CD4-positive, alpha-beta T cell treated with Interleukin-15 for 1 hour (primary cell): ENCODE measurements around the gene GRK5.
"Not testable (repeated sequence)": the region's sequence is repeated elsewhere in the genome, so short reads cannot be mapped to it uniquely, and the experiment has no call there.

Source experiments
- DNase-seq: peaks from one replicate; pipeline ENCODE4 v3.0.0-alpha.2; 2020

The GRK5 gene

DNA sequence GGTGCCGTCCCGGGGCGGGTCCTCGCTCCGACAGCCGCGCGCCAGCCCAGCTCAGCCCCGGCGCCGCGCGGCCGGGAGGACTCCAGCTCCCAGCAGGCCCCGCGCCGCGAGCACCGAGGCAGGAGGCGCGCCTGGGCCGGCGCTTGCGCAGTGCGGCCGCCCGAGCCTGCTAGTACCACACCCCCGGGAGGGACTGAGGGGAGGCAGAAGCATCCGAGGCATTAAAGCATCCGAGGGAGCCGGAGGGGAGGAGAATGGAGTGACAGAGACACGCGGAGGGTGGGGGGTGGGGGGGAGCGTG is at the start of gene GRK5:
GRK5 (plus strand) TSS at position 206 of the 301 bp plus-strand sequence. CDS start 347 bp downstream, outside the sequence.
- DNase-seq: peak; percentile 99

DNA sequence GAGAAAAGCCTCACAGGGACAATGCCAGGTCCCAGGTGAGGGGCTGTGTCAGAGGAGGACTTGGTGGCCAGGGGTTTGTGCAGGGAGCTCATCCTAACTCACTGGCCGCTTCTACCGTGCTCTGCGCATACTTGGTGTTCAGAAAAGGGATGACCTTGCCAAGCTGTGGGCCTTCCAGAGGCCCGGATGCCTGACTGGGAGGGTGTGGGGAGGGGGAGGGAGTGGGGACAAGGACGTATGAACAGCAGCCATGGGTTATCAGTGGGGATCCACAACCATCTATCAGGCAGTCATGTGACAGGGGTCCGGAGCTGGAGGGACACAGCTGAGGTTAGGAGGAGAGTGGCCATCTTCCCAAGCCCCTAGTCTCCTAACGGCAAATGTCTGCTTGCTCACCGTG is 48.0 kb upstream of the GRK5 start:
- no peak for DNase-seq

DNA sequence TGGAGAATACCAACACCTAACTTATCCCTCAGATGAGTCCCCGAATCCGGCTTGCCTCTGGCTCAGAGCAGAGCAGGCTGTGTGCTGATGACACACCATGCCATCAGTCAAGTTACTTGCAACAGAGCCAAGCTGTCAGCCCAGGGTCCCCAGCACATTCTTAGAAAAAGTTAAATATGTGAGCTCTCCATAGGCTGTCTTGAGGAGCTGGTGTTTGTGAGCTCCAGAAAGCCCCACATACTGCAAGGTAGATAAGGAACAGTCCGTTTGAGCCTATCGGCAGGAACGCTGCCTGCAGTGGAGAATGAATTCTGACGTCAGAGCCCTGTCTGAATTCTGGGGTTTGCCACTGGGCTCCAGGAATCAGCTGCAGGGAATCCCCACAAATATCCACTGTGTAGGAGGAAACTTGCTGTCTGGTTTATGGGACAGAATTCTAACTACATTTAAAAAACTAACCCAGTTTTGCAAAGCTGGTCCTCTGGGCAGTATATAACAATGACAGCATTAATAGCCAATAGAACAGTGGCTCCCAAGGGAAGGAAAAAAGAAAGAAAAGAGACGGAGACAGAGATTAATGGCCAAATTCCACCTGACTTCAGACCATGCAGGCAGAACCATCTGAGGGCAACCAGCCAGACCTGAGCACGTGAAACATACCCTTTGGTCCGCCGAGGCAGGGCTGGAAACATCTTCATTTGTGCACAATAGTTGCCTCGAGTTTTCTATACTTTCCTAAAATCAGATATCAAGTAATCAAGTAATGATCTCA is 45.5 kb upstream of the GRK5 start:
- DNase-seq: no peak

DNA sequence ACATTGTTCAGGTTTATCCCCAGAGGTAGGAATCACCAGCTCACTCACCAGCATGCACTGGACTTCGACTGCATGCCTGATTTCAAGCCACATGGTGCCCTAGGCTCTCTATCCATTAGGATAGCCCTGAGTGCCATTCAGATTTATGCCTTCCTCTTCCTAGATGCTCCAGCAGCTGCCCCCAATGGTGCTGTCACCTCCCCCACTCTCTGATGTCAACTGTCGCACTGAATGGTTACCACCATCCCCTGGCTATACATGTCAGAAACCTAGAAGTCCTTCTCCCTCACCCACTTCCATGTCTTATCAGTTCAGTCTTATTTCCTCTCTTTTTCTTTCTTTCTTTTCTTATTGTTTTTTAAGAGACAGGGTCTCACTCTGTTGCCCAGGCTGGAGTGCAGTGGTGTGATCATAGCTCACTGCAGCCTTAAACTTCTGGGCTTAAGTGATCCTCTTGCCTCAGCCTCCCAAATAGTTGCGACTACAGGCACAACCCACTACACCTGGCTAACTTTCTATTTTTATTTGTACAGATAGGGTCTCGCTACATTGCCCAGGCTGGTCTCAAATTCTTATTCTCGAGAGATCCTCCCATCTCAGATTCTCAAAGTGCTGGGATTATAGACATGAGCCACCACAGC is 44.8 kb upstream of the GRK5 start:
- DNase-seq: no peak

DNA sequence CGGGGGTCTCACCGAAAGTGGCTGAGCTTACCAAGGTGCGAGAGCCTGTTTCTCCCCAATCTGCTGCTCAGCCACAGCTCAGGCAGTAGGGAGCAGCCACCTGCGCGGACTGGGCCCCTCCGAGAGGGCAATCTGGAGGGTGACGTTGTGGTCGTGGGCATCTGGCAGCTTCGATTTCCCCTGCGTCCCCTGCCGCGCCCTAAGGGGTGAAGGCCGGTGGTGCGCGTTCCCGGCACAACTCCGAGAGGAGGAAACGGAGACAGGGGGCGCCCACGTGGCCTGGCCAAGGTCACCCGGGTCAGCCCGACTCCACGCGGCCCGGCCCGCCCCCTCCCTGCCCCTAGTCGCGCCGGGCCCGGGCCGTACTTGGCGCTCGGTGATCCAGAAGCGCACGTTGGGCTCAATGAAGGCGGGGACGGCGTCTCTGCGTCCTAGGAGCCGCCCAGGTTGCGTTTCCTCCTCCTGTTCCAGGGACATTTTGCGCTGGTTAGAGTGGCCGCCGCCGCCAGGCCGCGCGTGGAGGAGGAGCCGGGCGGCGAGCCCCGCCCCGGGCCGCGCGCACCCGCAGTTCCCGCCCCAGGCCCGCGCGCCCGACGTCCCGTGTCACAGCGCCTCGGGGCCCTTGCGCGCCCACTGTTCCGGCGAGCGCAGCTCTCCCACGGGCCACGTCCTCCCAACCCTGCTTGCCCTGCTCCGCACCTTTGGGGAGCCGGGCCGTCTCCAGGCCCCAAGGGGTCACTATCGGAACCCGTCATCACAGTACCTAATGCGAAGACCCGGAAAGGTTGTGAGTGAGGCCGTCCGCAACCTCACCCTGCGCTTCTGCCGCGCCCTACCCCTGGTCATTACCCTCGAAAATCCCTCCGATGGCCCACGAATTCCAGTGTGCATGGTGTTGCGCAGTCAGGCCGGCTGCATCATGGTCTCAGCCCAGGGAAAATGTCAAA is 41.9 kb upstream of the GRK5 start, which contains the start of gene SFXN4:
SFXN4 (minus strand) TSS at position 544 of the 947 bp plus-strand sequence; CDS start at position 477, 67 bp downstream.
- DNase-seq: peak; percentile 74

DNA sequence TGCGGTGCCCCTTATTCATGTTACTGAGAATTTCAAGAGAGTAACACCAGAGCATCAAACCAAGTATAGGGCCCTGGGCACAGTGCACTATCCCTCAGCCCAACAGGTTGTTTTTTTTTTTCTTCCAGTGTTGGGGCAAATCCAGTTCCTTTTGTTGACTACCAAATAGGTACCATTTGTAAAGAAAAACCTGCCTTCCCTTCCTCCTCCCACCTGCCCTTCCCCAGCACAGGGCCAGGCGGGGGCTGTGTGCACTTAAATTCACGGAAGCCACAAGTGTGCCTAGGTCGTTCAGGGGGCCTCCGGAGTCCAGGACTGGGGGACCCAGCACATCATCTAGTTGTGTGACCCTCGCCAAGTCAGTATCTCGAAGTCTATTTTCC is 41.3 kb upstream of the GRK5 start:
- DNase-seq: no peak

DNA sequence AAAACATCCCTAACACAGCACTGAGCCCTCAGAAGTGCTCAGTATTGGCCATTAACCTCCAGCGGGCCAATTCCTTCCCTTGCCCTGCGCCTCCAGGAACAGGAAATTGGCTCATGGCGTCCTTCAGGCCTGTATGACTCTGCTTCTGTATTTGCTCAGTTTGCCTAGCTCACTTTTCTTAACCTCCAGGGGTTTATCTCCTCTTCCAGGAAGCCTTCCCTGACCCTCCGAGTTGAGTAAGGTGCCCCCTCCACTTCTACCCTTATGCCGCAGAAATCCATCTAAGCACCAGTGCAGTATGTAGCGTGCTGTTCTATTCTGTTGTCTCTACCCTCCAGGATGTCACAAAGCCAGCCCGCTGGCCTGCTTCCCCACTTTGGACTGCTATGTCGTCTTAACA is 40.8 kb upstream of the GRK5 start:
- no peak for DNase-seq

DNA sequence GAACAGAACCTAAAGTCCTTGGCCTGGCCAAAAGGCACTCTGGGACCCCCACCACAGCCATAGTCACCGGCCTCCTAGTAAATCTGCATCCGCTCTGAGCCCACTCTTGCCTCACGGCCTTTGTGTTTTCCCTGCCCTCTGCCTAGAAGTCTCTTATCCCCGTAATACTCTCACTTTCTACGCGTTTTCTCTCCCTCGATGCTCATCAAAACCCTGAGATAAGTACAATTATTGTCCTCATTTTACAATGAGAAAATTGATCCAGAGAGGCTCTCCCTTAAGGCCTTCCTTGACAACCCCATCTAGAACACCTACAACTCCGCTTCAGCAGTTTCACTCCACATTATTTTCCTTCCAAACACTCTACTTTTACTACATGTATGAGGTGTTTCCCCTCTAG is 40.3 kb upstream of the GRK5 start:
- DNase-seq: no peak

DNA sequence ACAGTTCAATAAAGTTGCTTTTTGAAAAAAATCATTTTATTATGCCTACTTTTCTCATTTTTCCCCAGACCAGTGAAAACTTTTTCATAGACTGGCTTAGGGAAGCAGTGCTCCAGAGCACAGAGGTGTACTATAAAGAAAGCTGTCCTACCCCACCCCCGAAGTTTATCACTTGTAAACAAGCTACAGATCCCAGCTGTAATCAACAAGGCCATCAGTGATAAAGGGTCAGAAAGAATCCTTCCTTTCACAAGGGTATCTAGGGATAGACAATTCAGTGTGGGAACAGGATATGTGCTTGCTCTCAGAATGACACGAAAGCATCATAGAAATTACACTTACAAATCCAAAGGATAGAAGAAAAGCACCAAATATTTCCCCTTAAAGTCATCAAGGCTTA is 33.3 kb upstream of the GRK5 start:
- no peak for DNase-seq

DNA sequence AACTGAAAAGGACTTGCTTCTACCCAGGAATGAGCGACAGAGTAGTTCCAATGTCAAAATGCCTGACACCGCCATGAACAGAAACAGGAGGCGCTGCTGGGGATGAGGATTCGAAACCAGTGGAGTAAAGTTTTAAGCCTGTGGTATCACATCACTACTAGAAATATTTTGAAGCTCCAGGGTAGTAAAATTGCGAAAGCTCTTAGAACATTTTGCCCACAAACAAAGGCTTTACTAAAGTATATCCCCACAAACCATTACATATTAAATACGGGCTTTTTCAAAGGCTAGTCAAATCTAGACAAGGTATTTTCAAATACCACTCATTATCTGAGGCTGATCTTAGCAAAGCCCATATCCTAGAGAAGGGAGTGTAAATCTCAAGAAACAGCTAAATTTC is 31.2 kb upstream of the GRK5 start:
- no peak for DNase-seq

DNA sequence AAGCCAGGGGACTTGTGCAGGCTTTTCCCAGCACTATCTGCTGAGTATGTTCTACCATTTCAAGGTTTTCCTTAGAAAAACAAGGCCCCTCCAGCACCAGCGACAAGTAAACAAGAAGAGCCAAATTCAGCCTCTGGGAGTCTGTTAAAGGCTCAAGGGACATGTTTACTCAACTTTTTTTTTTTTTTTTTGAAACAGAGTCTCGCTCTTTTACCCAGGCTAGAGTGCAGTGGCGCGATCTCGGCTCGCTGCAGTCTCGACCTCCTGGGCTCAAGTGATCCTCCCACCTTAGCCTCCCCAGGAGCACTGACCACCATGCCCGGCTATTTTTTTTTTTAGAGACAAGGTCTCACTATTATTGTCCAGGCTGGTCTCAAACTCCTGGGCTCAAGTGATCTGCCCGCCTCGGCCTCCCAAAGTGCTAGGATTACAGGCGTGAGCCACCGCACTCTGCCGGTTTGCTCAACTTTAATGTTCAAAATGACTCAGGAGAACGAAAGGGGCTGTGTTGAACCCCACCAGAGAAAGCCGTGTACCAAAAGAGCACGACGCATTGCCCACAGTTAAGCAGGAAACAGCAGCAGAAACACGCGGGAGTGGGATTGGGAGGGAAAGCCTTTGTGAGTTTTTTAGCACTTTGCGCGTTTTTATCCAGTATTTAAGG is 29.5 kb upstream of the GRK5 start:
- no peak for DNase-seq

DNA sequence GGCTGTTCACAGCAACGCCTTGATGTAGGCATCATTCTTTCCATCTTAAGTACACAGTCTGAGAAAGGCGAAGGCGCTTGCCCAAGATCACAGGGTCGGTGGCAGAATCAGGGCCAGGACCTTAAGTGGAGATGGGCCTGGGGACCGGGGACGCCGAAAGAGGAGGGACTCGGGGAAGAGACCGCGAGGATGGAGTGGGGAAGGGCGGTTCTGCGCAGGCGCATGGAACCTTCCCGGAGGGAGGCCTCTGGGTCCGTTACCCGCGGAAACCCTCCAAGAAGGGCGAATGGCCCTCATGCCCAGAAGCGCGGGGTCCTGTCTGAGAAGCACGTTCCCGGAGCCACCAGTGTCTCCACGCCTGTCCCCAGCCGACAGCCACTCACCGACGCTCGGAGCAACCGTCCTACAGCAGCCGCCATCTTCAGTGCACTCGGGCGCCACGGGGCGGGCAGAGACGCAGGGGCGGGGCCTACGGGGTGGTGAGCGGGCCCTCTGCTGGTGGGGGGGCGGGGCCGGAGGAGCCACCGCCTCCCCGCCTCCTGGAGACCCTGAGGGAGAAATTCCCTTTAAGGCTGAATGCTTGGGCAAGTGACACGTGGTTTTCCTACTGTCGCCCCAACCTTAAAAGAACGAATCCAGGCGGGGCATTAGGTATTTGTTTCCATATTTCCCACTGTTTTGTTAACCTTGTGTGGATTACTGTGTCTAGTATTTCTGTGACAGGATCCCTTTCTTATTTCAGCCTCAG is 28.8 kb upstream of the GRK5 start, which contains the start of gene PRDX3:
PRDX3 (minus strand) TSS at position 441 of the 748 bp plus-strand sequence; CDS start at position 419, 22 bp downstream.
- peak; percentile 89 for DNase-seq

DNA sequence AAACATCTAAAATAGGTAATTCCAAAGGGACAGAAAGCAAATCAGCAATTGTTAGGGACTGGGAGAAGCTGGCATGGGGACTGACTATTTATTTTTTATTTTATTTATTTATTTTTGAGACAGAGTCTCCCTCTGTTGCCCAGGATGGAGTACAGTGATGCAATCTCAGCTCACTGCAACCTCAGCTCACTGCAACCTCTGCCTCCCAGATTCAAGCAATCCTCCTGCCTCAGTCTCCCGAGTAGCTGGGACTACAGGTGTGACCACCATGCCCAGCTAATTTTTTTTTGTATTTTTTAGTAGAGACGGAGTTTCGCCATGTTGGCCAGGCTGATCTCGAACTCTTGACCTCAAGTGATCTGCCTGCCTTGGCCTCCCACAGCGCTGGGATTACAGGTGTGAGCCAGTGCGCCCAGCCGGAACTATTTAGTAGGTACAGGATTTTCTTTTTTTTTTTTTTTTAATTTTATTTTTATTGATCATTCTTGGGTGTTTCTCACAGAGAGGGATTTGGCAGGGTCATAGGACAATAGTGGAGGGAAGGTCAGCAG is 26.4 kb upstream of the GRK5 start:
- DNase-seq: not testable (repeated sequence)

DNA sequence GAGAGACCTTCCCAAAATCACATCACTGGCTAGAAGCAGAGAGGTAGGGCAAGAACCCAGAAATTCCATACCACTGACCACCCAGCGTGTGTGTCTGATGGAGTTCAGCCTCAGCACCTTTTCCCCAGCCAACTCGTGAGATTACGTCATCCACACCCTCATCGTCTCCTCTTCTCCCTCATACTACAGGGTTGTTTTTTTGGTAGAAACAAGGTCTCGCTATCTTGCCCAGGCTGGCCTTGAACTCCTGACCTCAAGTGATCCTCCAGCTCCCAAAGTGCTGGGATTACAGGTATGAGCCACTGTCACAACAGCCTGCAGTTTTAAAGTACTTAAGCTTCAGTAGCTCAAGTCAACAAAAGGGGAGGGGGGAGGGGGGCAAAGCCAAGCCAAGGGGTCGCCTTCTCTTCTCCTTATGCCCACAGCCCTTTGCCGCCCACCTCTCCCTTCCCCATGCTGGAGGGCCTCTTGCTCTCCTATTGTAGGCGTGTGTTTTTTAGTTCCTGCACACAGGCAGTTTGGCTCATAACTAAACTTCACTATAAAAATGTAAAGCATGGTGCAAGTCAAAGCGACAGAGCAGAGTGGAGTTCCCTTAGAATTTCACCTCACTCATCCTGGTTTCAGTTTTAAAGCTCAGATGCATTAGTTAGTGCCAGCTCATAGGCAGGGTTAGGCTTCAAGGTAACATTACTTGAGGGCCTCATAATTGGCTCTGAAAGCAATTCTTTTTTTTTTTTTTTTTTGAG is 23.5 kb upstream of the GRK5 start:
- DNase-seq: no peak

DNA sequence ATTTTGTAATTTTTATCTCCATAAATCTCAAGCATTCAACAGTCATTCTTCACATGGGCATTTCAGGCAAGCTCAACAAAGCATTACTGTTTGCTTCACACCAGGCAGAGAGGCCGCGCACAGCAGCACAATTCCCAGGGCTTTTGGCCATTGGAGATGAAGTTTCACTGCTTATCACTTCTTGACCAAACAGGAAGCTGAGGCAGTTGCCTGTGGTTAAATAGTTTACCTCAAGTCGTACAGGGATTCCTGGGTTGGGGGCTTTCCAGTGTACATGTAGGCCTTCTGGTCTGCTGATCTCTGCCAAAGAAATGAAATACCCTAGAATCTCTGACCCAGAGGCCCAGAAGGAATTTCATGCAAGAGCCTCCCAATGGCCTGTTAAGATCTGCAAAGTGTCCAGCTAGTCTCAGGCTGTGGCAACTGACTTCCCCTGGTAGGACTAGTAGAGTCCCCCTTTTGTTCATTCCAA is 17.5 kb upstream of the GRK5 start:
- DNase-seq: no peak

DNA sequence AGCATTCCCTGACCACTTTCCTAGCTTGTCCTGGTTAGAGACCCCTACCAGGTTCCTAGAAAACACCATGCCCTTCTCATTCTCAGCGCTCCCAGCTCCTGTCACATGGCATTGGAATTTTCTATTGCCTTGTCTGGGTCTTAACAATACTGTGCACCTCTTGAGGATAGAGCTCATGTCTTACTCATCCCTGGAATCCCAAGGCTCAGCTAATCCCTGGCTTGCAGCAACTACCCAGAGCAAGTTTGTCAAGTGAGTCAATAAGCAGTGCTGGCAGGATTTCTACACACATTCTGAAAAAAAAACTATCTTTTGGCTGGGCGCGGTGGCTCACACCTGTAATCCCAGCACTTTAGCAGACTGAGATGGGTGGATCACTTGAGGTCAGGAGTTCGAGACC is 17.0 kb upstream of the GRK5 start:
- no peak for DNase-seq

DNA sequence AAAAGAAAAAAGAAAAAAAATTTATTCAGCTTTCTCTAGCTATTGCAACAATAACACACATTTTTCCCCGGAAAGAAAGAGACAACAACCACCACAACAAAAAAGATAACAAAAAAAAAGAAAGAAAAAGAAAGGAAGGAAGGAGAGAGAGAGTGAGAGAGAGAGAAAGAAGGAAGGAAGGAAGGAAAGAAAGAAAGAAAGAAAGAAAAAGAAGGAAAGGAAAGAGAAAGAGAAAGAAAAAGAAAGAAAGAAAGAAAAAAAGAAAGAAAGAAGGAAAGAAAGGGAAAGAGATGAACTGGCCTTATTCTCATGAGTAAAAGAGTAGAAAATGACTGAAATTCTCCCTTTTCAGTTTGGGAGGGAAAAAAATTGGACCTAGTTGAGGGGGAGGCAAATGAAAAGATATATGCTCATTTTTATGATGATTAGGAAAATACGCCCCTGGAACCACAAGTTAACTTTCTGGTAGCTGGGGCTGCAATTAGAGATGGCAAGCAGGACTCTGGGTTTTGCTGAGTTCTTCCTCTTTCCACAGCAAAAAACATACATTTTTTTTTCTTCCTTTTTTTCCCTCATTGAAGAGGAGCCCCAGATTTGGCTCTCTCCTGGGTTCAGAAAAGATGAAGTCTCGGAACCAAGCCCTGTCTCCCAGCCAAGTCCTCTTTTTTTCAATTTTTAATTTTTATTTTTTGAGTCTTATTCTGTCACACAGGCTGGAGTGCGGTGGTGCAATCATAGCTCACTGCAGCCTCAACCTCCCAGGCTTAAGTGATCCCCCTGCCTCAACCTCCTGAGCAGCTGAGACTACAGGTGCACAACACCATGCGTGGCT is 16.2 kb upstream of the GRK5 start:
- DNase-seq: no peak

DNA sequence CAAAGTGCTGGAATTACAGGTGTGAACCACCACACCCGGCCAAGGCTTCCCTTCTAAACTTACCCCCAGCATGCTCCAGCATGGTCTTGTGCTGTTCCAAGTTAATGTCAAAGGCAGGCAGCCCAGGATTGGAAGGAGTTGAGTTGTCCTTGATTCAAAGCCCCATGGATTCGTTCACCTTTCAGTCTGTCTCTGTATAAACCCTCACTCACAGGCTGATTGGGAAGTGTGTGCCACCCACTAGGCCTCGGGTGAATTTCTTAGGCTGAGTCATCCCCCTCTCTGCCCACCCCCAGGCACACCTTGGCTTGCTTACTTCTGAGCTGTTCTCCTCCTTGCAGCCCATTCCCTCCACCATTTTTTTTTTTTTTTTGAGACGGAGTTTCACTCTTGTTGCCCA is 15.5 kb upstream of the GRK5 start:
- DNase-seq: no peak

DNA sequence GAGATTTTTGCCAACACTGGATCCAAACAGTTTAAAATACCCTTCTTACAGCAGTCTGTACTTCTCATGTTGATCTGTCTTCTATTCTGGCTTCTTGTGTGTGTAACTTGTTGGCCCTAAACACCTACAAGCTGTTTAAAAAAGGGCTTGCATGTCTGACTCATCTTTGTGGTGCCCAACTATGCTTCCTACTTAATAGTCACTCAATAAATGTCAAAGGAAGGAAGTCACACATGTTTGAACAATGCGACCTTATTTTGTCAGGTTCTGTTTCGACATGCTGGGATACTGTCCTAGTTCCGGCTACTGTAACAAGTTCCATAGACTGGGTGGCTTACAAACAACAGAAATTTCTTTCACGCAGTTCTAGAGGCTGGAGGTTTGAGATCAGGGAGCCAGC is 9.4 kb upstream of the GRK5 start:
- DNase-seq: no peak

DNA sequence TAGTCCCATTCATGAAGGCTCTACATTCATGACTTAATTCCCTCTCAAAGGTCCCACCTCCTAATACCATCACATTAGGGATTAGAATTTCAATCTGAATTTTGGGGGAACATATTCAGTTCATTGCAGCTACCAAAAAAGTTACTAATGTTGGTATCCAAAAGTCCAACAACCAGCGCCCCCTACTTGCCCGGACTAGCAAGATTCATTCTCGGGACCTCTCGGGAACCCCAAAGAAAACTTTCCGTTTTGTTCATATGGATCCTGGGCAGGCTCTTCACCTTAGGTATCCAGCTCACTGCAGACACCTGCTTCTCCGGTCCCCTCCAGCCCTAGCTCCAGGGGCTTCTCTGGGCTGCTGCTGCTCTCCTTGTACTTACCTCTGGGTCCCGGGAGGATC is 8.9 kb upstream of the GRK5 start:
- no peak for DNase-seq
